ENCODE measurements around the gene ANKRD55. TPM values are rescaled to one million over a fixed set of nuclear protein-coding genes. Genes with fewer than 3 reads are reported as not detected.
A peak's percentile ranks its signal among the peaks of the same experiment; 100 is the strongest.
"Not testable (repeated sequence)": the region's sequence is repeated elsewhere in the genome, so short reads cannot be mapped to it uniquely, and the experiment has no call there.

Gene ANKRD55
- polyA plus RNA-seq, 3 donors, result 1.1 to 1.3 (median 1.1) TPM

- no peak for DNase-seq (ENCODE audit: low read depth in 3 of 3, low spot score in 2 of 3)
These were observed 85.4 kb downstream of the ANKRD55 start for GRCh38 chr5:56147659-56148230.

GRCh38 chr5:56147106-56147505, 86.0 kb downstream of the ANKRD55 start:
- no peak for DNase-seq (ENCODE audit: low read depth in 3 of 3, low spot score in 2 of 3)

GRCh38 chr5:56146674-56147073, 86.5 kb downstream of the ANKRD55 start:
- no peak for DNase-seq (ENCODE audit: low read depth in 3 of 3, low spot score in 2 of 3)

GRCh38 chr5:56145511-56145910, 87.6 kb downstream of the ANKRD55 start:
- no peak for DNase-seq (ENCODE audit: low read depth in 3 of 3, low spot score in 2 of 3)

- DNase-seq (ENCODE audit: low read depth in 3 of 3, low spot score in 2 of 3), result no peak
These were observed 88.0 kb downstream of the ANKRD55 start for GRCh38 chr5:56145106-56145505.

- no peak for DNase-seq (ENCODE audit: low read depth in 3 of 3, low spot score in 2 of 3)
These were observed 88.9 kb downstream of the ANKRD55 start for GRCh38 chr5:56144211-56144610.

GRCh38 chr5:56143373-56143714, 89.8 kb downstream of the ANKRD55 start:
- DNase-seq (ENCODE audit: low read depth in 3 of 3, low spot score in 2 of 3), result no peak

GRCh38 chr5:56142614-56143372, 90.3 kb downstream of the ANKRD55 start:
- DNase-seq (ENCODE audit: low read depth in 3 of 3, low spot score in 2 of 3), result no peak

GRCh38 chr5:56142233-56142613, 90.9 kb downstream of the ANKRD55 start:
- no peak for DNase-seq (ENCODE audit: low read depth in 3 of 3, low spot score in 2 of 3)

- no peak for DNase-seq (ENCODE audit: low read depth in 3 of 3, low spot score in 2 of 3)
These were observed 93.1 kb downstream of the ANKRD55 start for GRCh38 chr5:56140073-56140472.

GRCh38 chr5:56130664-56131063, 102.5 kb downstream of the ANKRD55 start:
- DNase-seq (ENCODE audit: low read depth in 3 of 3, low spot score in 2 of 3), result no peak

- DNase-seq (ENCODE audit: low read depth in 3 of 3, low spot score in 2 of 3), result no peak
These were observed 103.8 kb downstream of the ANKRD55 start for GRCh38 chr5:56129288-56129687.

GRCh38 chr5:56128113-56128512, 105.0 kb downstream of the ANKRD55 start:
- DNase-seq (ENCODE audit: low read depth in 3 of 3, low spot score in 2 of 3), result no peak

GRCh38 chr5:56126487-56127179, 106.5 kb downstream of the ANKRD55 start:
- no peak for DNase-seq (ENCODE audit: low read depth in 3 of 3, low spot score in 2 of 3)

GRCh38 chr5:56123531-56124243, 109.4 kb downstream of the ANKRD55 start:
- peak in 1 of 3 donors; percentile 48 for DNase-seq (ENCODE audit: low read depth in 3 of 3, low spot score in 2 of 3)

GRCh38 chr5:56122360-56122985, 110.7 kb downstream of the ANKRD55 start:
- DNase-seq (ENCODE audit: low read depth in 3 of 3, low spot score in 2 of 3), result not testable (repeated sequence)

- DNase-seq (ENCODE audit: low read depth in 3 of 3, low spot score in 2 of 3), result no peak
These were observed 114.1 kb downstream of the ANKRD55 start for GRCh38 chr5:56119050-56119449.

GRCh38 chr5:56116599-56117141, 116.5 kb downstream of the ANKRD55 start:
- no peak for DNase-seq (ENCODE audit: low read depth in 3 of 3, low spot score in 2 of 3)

- no peak for DNase-seq (ENCODE audit: low read depth in 3 of 3, low spot score in 2 of 3)
These were observed 117.5 kb downstream of the ANKRD55 start for GRCh38 chr5:56115589-56115988.

- no peak for DNase-seq (ENCODE audit: low read depth in 3 of 3, low spot score in 2 of 3)
These were observed 120.5 kb downstream of the ANKRD55 start for GRCh38 chr5:56112526-56113121.
